Measurements from ENCODE around the gene KLHL36. TPM values are rescaled to one million over a fixed set of nuclear protein-coding genes. Genes with fewer than 3 reads are reported as not detected.

The KLHL36 gene
- total RNA-seq, 1 experiment from 2014 or later: 36.7 TPM

- peaks cover 16 to 22% of the 10 kb centered on the region in 2 experiments for H3K4me1 Mint-ChIP-seq
- Histone ChIP-seq H2BK12ac (ENCODE audit: insufficient read length, low read depth, low read length) (no peak overlapping the region), H3K27me3 (ENCODE audit: insufficient read depth, low read length) (no peaks in the 10 kb centered on the region), H3T11ph (ENCODE audit: low read length) (no peak overlapping the region), H4K20me1 (ENCODE audit: control insufficient read depth, insufficient read depth, insufficient read length) (peaks cover 2% of the 10 kb centered on the region), H2BK20ac (ENCODE audit: low read depth, low read length, poor library complexity, severe bottlenecking) (no peak overlapping the region), H3K23ac (ENCODE audit: insufficient read length, low read depth, low read length) (no peak overlapping the region), H3K27ac (ENCODE audit: insufficient read length, low read depth, low read length) (no peak overlapping the region), H3K23me2 (ENCODE audit: insufficient read length, low read depth, low read length, poor library complexity, severe bottlenecking) (no peaks in the 10 kb centered on the region), H4K91ac (ENCODE audit: insufficient read length, low read depth, low read length) (no peak overlapping the region), H2BK15ac (ENCODE audit: low read depth, low read length) (no peak overlapping the region), H4K5ac (ENCODE audit: insufficient read length, low read depth, low read length) (no peak overlapping the region), H2AK5ac (ENCODE audit: insufficient read length, low read length) (no peak overlapping the region), H3K9me3 (ENCODE audit: control insufficient read depth, low read depth, low read length) (no peaks in the 10 kb centered on the region), H2AFZ (ENCODE audit: low read length) (no peak overlapping the region), H3K14ac (ENCODE audit: insufficient read depth, low read length) (no peak overlapping the region), H2BK5ac (ENCODE audit: insufficient read length, low read length) (no peak overlapping the region), H3K4me2 (ENCODE audit: insufficient read depth, insufficient read length, low read length) (no peak overlapping the region), H3K56ac (ENCODE audit: insufficient read length, low read depth, low read length) (no peak overlapping the region), H2BK120ac (ENCODE audit: low read depth, low read length, poor library complexity, severe bottlenecking) (no peak overlapping the region), H3K79me2 (ENCODE audit: insufficient read depth, low read length) (no peaks in the 10 kb centered on the region), H4K8ac (replicated peaks; ENCODE audit: insufficient read length, low read depth, low read length) (no peak overlapping the region), H3K4me1 (ENCODE audit: insufficient read depth, low read length) (no peaks in the 10 kb centered on the region), H3K79me1 (ENCODE audit: insufficient read depth, low read depth, low read length, poor library complexity, severe bottlenecking) (no peaks in the 10 kb centered on the region), H3K4ac (ENCODE audit: low read depth, low read length) (no peak overlapping the region), H3K9ac (ENCODE audit: extremely low read depth, insufficient read length, low read length) (no peak overlapping the region), H3K18ac (ENCODE audit: insufficient read length, low read depth, low read length) (no peak overlapping the region)
- peaks cover 26 to 48% (median 48%) of the 10 kb centered on the region in 3 experiments for H3K36me3 Mint-ChIP-seq (ENCODE audit: insufficient read depth in 1 of 3, low read depth in 3 of 3)
- no peak for TF ChIP-seq CTCF (conservative IDR thresholded peaks at IDR 0.05)
- no peaks in the 10 kb centered on the region for H3K9me3 Mint-ChIP-seq
- H3K27ac Mint-ChIP-seq: no peak overlapping the region
- DNase-seq: no peak
- H3K4me3 Mint-ChIP-seq: no peak overlapping the region
- WGBS (ENCODE audit: extremely low coverage, insufficient read length, low lambda C conversion rate): no CpG with 5 or more reads among the region's 9 CpGs
- H3K27me3 Mint-ChIP-seq (ENCODE audit: low read depth): no peaks in the 10 kb centered on the region
These were observed 14.2 kb downstream of the KLHL36 start for GRCh38 chr16:84662471-84662870.
